HG02870 (cell line): ENCODE results near the gene AAMDC.
"Not testable (repeated sequence)": the region's sequence is repeated elsewhere in the genome, so short reads cannot be mapped to it uniquely, and the experiment has no call there.

Source experiments
- ATAC-seq: cut with Tn5 transposase; IDR thresholded peaks from one replicate; pipeline ENCODE4 v1.9.1; 2021; ENCODE audit warnings: mild to moderate bottlenecking, moderate library complexity; ENCODE audit not compliant: unreplicated experiment

Gene AAMDC

GRCh38 chr11:77819921-77820564 is 901 bp upstream of the AAMDC start:
- ATAC-seq = peak; percentile 6

DNA sequence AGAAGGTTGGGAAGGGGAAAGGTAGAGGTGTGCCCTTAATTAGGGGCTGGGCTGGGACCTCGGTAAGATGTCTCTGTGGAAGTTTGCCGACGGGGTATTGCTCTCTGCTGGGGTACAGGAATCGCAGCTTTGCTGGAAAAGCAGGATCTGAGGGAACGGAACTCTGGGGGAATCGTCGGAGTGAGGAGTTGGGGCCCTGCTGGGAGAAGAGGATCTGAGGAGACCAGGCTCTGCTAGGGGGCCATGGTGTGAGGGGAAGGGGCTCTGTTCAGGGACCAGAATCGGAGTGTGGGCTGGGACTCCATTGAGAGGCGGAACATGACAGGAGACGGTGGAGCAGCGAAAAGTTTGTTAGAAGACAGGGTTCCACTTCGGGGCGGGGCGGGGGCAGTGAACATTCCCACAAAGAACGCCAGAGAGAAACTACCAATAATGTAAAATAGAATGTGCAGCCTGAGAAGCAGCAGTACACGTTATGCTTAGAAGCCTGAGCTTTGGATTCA is 456 bp downstream of the AAMDC start:
- no peak for ATAC-seq

DNA sequence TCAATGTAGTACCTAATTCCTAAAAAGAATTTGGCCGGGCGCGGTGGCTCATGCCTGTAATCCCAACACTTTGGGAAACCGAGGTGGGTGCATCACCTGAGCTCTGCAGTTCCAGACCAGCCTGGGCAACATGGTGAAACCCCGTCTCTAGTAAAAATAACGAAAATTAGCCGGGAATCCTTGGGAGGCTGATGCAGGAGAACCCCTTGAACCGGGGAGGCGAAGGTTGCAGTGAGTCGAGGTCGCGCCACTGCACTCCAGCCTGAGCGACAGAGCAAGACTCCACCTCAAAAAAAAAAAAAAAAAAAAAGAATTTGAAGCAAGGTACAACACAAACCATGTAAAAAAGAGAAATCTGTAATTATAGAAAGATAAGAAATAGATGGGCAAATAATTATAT is 1.2 kb downstream of the AAMDC start:
- not testable (repeated sequence) for ATAC-seq

DNA sequence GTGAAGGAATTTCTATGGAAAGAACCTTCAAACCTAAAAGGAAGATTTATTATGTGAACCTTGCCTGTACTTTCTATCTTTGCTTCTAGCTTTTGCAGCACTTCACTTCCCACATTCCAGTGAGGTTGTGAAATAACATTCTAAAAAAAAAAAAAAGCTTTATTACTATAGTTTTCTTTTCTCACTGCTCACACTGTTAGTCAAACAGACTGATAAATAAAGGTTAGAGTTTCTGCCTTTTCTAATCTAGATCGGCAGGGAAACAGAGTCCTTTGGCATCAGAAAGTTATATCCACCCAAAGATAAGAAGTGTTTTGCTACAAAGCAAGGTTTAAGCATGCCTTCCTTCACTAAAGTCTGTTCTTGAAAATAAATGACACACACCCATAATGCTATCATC is 2.8 kb downstream of the AAMDC start:
- no peak for ATAC-seq

GRCh38 chr11:77828926-77829325 is 8.0 kb downstream of the AAMDC start:
- ATAC-seq = no peak

GRCh38 chr11:77833302-77833701 is 12.4 kb downstream of the AAMDC start:
- no peak for ATAC-seq

DNA sequence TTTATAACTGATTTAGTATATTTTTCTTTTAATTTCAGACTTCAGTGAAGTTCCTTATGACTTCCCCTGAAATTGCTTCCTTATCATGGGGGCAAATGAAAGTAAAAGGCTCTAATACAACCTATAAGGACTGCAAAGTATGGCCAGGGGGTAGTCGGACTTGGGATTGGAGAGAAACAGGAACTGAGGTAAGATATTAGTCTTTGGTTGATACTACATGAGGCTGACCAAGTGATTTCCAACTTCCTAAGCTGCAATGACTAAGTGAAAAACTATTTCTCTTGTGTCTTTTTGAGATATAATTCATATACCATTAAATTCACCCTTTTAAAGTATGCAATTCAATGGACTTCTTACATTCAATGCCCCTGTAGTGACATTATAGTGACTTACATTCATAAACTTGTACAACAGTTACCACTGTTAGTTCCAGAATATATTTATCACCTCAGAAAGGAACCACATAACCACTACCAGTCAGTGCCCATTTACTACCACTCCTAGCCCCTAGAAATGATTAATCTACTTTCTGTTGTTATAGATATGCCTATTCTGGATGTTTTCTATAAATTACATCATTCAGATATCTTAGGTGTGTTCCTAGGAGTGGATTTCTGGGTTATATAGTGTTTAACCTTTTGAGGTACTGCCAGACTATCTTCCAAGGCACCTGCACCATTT is 21.6 kb downstream of the AAMDC start:
- ATAC-seq = no peak

DNA sequence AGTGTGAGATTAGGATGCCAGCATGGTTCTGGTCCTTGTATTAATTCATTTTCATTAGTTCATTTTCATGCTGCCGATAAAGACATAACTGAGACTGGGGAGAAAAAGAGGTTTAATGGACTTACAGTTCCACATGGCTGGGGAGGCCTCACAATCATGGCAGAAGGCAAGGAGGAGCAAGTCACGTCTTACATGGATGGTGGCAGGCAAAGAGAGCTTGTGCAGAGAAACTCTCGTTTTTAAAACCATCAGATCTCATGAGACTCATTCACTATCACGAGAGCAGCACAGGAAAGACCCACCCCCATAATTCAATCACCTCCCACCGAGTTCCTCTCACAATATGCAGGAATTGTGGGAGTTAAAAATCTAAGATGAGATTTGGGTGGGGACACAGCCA is 22.8 kb downstream of the AAMDC start:
- ATAC-seq = not testable (repeated sequence)

- no peak for ATAC-seq
Observed at GRCh38 chr11:77851503-77851902, 30.6 kb downstream of the AAMDC start.

GRCh38 chr11:77854838-77855237 is 33.9 kb downstream of the AAMDC start:
- ATAC-seq = no peak

GRCh38 chr11:77857906-77858457 is 37.0 kb downstream of the AAMDC start:
- ATAC-seq = not testable (repeated sequence)

DNA sequence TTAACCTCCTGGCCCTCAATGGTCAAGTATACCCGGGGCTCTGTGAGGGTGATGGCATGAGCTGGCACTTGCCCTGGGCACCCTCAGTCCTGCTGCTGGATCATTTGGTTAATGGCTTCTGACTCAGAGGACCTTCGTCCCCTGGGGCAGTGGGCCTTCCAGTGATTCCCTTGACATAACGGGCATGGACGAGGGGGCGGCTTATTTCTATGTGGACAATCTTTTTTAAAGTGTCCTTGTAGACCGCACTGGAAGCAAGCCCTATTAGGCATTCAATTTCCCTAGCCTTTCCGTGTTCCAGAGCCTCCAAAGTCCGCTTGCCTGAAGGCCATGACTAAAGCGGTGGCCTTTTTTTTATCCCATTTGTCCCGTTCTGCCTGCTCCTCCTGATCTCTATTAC is 40.5 kb downstream of the AAMDC start:
- ATAC-seq = not testable (repeated sequence)

GRCh38 chr11:77865805-77866204 is 44.9 kb downstream of the AAMDC start:
- no peak for ATAC-seq

DNA sequence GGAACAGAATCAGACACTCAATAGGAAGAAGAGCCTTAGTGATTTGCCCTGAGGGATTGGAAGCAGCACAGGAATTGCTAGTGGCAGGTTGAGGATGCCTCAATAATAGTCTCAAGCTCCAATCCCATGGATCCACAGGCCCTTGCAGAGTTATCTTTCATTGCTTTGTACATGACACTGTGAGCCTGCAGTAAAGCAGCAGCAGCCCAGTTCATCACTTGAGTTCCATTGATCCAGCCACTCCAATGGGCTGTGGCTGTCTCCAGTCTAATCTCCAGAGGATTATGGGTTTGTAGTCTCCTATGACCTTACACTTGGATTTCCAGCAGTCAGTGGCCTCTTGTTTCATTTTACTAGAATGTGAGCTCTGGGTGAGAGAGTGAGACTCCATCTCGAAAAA is 45.4 kb downstream of the AAMDC start:
- ATAC-seq = no peak

DNA sequence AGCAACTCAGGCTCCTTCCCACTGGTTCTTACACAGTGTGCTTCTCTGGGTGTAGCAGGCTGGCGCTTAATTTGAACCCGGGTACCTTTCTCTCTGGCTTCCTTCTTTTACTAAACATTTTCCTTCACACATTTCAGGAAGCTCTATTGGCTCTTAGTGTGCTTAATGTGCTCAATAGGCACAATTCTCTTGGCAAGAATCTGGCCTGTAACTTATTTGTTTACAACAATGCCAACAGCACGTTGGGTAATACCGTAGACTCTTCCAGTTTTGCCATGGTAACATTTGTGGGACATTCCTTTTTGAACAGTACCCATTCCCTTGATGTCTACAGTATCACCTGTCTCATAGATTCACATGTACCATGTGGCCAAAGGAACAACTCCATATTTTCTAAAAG is 47.8 kb downstream of the AAMDC start:
- ATAC-seq = no peak

GRCh38 chr11:77871855-77872254 is 50.9 kb downstream of the AAMDC start:
- no peak for ATAC-seq

DNA sequence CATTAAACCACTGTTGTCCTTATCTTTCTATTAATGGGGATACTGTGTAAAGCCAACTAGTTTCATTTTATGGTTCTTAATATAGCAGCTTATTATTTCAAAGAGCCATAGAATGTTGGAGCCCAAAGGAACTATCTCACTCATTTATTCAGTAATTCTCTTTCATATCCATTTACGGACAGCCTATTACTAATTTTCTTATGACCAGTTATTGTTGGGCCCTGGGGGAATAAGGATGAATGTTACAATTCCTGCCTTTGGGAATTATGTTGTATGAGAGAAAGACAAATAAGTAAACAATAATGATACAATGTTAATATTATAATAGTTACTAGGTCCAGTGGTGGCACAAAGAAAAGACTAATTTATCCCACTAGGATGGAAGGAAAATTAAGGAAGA is 52.4 kb downstream of the AAMDC start:
- ATAC-seq = no peak

DNA sequence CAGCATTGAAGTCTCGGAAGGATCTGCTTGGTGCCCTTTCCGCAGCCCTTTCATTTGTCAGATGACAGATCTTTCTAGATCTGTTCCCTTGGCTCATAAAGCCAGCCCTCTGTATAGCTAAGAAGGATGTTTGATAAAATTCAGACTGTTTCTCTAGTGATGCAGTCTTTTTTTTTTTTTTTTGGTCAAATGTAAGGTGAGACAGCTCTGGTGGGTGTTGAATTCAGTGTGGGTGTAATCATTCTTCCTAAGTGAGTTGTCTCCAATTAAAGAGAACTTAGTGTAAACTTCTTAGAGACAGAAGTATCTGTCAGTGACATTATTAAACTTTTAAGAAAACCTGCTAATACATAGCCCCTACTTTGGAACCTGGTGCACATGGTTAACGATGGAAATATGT is 53.3 kb downstream of the AAMDC start:
- ATAC-seq = no peak

- no peak for ATAC-seq
Observed at GRCh38 chr11:77876045-77876444, 55.1 kb downstream of the AAMDC start.

- not testable (repeated sequence) for ATAC-seq
Observed at GRCh38 chr11:77878247-77878646, 57.3 kb downstream of the AAMDC start.

GRCh38 chr11:77879218-77879617 is 58.3 kb downstream of the AAMDC start:
- ATAC-seq = peak; percentile 91

GRCh38 chr11:77882396-77882795 is 61.5 kb downstream of the AAMDC start:
- ATAC-seq = no peak
